Measurements from ENCODE around the gene EEF2. TPM values are rescaled to one million over a fixed set of nuclear protein-coding genes. Genes with fewer than 3 reads are reported as not detected.
"Not testable (repeated sequence)": the region's sequence is repeated elsewhere in the genome, so short reads cannot be mapped to it uniquely, and the experiment has no call there.

EEF2 gene
- total RNA-seq, 2 donors from 2014 or later: 1,913 to 2,886 TPM

DNA sequence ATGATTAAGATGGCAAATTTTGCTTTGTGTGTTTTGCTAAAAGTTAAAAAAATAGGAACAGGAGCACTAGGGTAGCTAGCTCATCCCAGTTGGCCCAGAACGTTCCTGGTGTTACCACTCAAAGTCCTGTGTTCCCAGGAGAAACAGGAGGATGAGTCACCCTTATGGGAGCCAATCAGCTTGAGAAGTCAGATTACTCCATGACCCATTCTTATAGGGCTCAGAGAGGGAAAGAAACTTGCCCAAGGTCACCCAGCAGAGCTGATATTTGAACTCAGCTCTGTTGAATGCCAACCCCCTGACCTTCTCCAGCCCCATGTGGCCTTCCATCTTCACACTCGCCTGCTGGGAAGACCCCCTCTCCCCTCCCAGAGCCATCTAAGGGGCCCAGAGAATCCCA, 39.4 kb downstream of the EEF2 start:
- no peaks in the 10 kb centered on the region for H3K27me3 Mint-ChIP-seq (ENCODE audit: insufficient read depth)
- H3K9me3 ChIP-seq (ENCODE audit: control insufficient read depth, low read length): no peaks in the 10 kb centered on the region
- H3K27me3 ChIP-seq (ENCODE audit: control insufficient read depth, insufficient read depth, low read length, poor library complexity, severe bottlenecking): no peaks in the 10 kb centered on the region
- H3K4me3 ChIP-seq (ENCODE audit: low read length): no peak overlapping the region
- no peaks in the 10 kb centered on the region for H3K4me1 Mint-ChIP-seq
- no peak overlapping the region for H3K27ac Mint-ChIP-seq
- no peaks in the 10 kb centered on the region for H3K36me3 ChIP-seq (ENCODE audit: control insufficient read depth, insufficient read depth, low read length)
- no peak overlapping the region for H3K9ac ChIP-seq (ENCODE audit: extremely low read depth, low read length, poor library complexity, severe bottlenecking)
- WGBS, 2 experiments (ENCODE audit: insufficient coverage in 1 of 2, insufficient read length in 1 of 2): 75 to 77% methylated on average over 2 of the region's 2 CpGs
- peaks cover 27% of the 10 kb centered on the region for H3K36me3 Mint-ChIP-seq (ENCODE audit: low read depth)
- no peak for TF ChIP-seq CTCF (conservative IDR thresholded peaks at IDR 0.05)
- no peaks in the 10 kb centered on the region for H3K4me1 ChIP-seq (ENCODE audit: control insufficient read depth, insufficient read depth, low read length)
- no peak overlapping the region for H3K4me3 Mint-ChIP-seq
- H3K27ac ChIP-seq (ENCODE audit: low read depth, low read length): no peak overlapping the region
- no peak for DNase-seq
- H3K9me3 Mint-ChIP-seq: no peaks in the 10 kb centered on the region

DNA sequence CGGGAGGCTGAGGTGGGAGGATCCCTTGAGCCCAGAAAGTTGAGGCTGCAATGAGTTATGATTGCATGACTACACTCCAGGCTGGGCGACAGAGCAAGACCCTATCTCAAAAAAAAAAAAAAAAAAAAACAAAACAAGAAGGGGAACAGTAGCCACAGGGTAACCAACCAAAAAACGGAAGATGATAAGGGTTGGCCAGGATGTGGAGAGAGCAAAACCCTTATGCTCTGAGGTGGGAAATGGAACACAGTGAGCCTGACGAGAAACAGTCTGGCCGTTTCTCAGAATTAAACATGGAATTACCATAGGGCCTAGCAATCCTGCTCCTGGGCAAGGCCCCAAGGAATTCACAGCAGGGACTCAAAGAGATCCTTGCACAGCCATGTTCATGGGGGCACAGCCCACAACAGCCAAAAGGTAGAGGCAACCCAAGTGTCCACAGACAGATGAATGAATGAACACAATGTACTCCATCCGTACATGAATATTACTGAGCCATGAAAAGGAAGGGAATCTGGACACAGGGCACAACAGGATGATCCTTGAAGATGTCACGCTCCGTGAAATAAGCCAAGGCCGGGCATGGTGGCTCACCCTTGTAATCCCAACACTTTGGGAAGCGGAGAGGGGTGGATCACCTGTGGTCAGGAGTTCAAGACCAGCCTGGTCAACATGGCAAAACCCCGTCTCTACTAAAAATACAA, 41.1 kb downstream of the EEF2 start:
- Mint-ChIP-seq H3K36me3 (ENCODE audit: low read depth) (peaks cover 30% of the 10 kb centered on the region), H3K27me3 (ENCODE audit: insufficient read depth) (no peaks in the 10 kb centered on the region), H3K27ac (no peak overlapping the region), H3K4me1 (no peaks in the 10 kb centered on the region), H3K9me3 (no peaks in the 10 kb centered on the region), H3K4me3 (no peak overlapping the region)
- Histone ChIP-seq H3K9me3 (ENCODE audit: control insufficient read depth, low read length) (no peaks in the 10 kb centered on the region), H3K4me3 (ENCODE audit: low read length) (no peak overlapping the region), H3K27me3 (ENCODE audit: control insufficient read depth, insufficient read depth, low read length, poor library complexity, severe bottlenecking) (no peaks in the 10 kb centered on the region), H3K36me3 (ENCODE audit: control insufficient read depth, insufficient read depth, low read length) (no peaks in the 10 kb centered on the region), H3K9ac (ENCODE audit: extremely low read depth, low read length, poor library complexity, severe bottlenecking) (no peak overlapping the region), H3K4me1 (ENCODE audit: control insufficient read depth, insufficient read depth, low read length) (no peaks in the 10 kb centered on the region), H3K27ac (ENCODE audit: low read depth, low read length) (no peak overlapping the region)
- 95 to 97% methylated on average over 9 to 11 of the region's 11 CpGs for WGBS, 2 experiments (ENCODE audit: insufficient coverage in 1 of 2, insufficient read length in 1 of 2)
- TF ChIP-seq CTCF (conservative IDR thresholded peaks at IDR 0.05): no peak
- no peak for DNase-seq

DNA sequence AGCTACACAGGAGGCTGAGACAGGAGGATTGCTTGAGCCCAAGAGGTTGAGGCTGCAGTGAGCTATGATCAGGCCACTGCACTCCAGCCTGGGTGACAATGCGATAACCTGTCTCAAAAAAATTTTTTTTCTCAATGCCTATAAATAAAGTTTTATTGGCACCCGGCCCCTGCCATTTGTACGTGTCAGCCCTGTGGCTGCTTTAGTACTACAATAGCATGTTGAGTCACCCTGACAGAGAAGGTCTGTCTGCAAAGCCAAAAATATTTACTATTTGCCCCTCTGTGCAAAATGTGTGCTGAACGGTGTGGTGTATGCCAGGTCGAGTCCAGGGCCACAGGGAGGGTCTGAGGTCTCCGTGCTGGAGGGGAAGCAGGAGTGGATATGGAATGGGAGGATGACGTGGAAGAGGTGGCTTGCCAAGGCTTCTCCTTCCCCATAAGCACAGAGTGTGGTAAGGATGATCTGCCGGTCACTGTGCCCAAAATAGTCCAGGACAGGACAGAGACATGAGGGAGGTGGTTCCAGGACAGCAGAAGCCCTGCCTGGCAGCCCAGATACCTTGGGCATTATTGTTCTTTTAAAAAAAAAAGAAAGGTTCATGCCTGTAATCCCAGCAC, 42.4 kb downstream of the EEF2 start:
- Histone ChIP-seq H3K9me3 (ENCODE audit: control insufficient read depth, low read length) (no peaks in the 10 kb centered on the region), H3K27ac (ENCODE audit: low read depth, low read length) (no peak overlapping the region), H3K27me3 (ENCODE audit: control insufficient read depth, insufficient read depth, low read length, poor library complexity, severe bottlenecking) (no peaks in the 10 kb centered on the region), H3K4me3 (ENCODE audit: low read length) (no peak overlapping the region), H3K36me3 (ENCODE audit: control insufficient read depth, insufficient read depth, low read length) (no peaks in the 10 kb centered on the region), H3K9ac (ENCODE audit: extremely low read depth, low read length, poor library complexity, severe bottlenecking) (no peak overlapping the region), H3K4me1 (ENCODE audit: control insufficient read depth, insufficient read depth, low read length) (no peaks in the 10 kb centered on the region)
- no peaks in the 10 kb centered on the region for H3K4me1 Mint-ChIP-seq
- no peaks in the 10 kb centered on the region for H3K9me3 Mint-ChIP-seq
- WGBS, 2 experiments (ENCODE audit: insufficient coverage in 1 of 2, insufficient read length in 1 of 2): 95 to 97% methylated on average over 6 to 8 of the region's 8 CpGs
- H3K4me3 Mint-ChIP-seq: no peak overlapping the region
- no peaks in the 10 kb centered on the region for H3K27me3 Mint-ChIP-seq (ENCODE audit: insufficient read depth)
- no peak for TF ChIP-seq CTCF (conservative IDR thresholded peaks at IDR 0.05)
- H3K27ac Mint-ChIP-seq: no peak overlapping the region
- H3K36me3 Mint-ChIP-seq (ENCODE audit: low read depth): peaks cover 26% of the 10 kb centered on the region
- peak; percentile 23 for DNase-seq

- H3K27ac ChIP-seq (ENCODE audit: low read depth, low read length); H3K4me1 Mint-ChIP-seq; DNase-seq; H3K4me3 Mint-ChIP-seq; H3K27me3 ChIP-seq (ENCODE audit: control insufficient read depth, insufficient read depth, low read length, poor library complexity, severe bottlenecking); H3K9me3 Mint-ChIP-seq; H3K9me3 ChIP-seq (ENCODE audit: control insufficient read depth, low read length); H3K27me3 Mint-ChIP-seq (ENCODE audit: insufficient read depth); H3K4me1 ChIP-seq (ENCODE audit: control insufficient read depth, insufficient read depth, low read length); H3K36me3 ChIP-seq (ENCODE audit: control insufficient read depth, insufficient read depth, low read length); H3K9ac ChIP-seq (ENCODE audit: extremely low read depth, low read length, poor library complexity, severe bottlenecking); H3K27ac Mint-ChIP-seq; H3K4me3 ChIP-seq (ENCODE audit: low read length): not testable (repeated sequence)
- peaks cover 19% of the 10 kb centered on the region for H3K36me3 Mint-ChIP-seq (ENCODE audit: low read depth)
- 90 to 94% methylated on average over 2 to 21 of the region's 22 CpGs for WGBS, 2 experiments (ENCODE audit: insufficient coverage in 1 of 2, insufficient read length in 1 of 2)
Observed at GRCh38 chr19:3938300-3938950, 46.8 kb downstream of the EEF2 start.

Measured in endodermal cell (in vitro differentiated cells).